Adrenal gland (tissue), 12 donors: ENCODE measurements around the gene CAMK1D. TPM values are rescaled to one million over a fixed set of nuclear protein-coding genes. Genes with fewer than 3 reads are reported as not detected.
A peak's percentile ranks its signal among the peaks of the same experiment; 100 is the strongest.
"Not testable (repeated sequence)": the region's sequence is repeated elsewhere in the genome, so short reads cannot be mapped to it uniquely, and the experiment has no call there.

ENCODE experiments used
- DNase-seq, 7 donors: peaks; one replicate each; pipeline ENCODE4 v3.0.0-alpha.2; 2019 to 2020
- H3K27ac ChIP-seq, 5 donors: fragments of 200-600 bp; sonication (generic) in 4 of 5; 1 replicate in 3 of 5; 2 replicates in 2 of 5; pipeline versions ENCODE4 v1.5.1 to v1.8.0; 2016 to 2020; ENCODE audit warnings: mild to moderate bottlenecking in 1 of 5
- H3K27me3 ChIP-seq: fragments of 200-600 bp; 2 replicates; pipeline ENCODE4 v1.8.0; 2021
- H3K36me3 ChIP-seq, 2 donors: fragments of 200-600 bp; replicated peaks in 1 of 2; 1 replicate in 1 of 2; 2 replicates in 1 of 2; pipeline versions ENCODE4 v1.5.1 to v1.8.0; 2018 to 2022
- H3K4me1 ChIP-seq, 2 donors: fragments of 200-600 bp; replicated peaks in 1 of 2; 1 replicate in 1 of 2; 2 replicates in 1 of 2; pipeline versions ENCODE4 v1.5.1 to v1.8.0; 2018 to 2021
- H3K4me3 ChIP-seq, 4 donors: fragments of 200-600 bp; sonication (generic) in 3 of 4; one replicate each; pipeline ENCODE4 v1.5.1; 2016 to 2018
- H3K9me3 ChIP-seq, 3 donors: fragments of 200-600 bp; sonication (generic) in 1 of 3; replicated peaks in 1 of 3; 1 replicate in 2 of 3; 2 replicates in 1 of 3; pipeline versions ENCODE4 v1.5.1 to v1.8.0; 2016 to 2021
- CTCF ChIP-seq, 6 experiments: fragments of 450-650 bp in 4 of 6; fragments of 200-600 bp in 2 of 6; sonication (generic) in 1 of 6; IDR thresholded peaks; 1 replicate in 5 of 6; 2 replicates in 1 of 6; pipeline versions ENCODE4 v1.5.1 to v1.8.0; 2016 to 2021; ENCODE audit warnings: antibody characterized with exemption in 6 of 6, mild to moderate bottlenecking in 2 of 6, moderate library complexity in 1 of 6
- POLR2A ChIP-seq, 2 donors: fragments of 450-650 bp; IDR thresholded peaks; one replicate each; pipeline ENCODE4 v1.6.1; 2017; ENCODE audit warnings: antibody characterized with exemption in 2 of 2, mild to moderate bottlenecking in 2 of 2, moderate library complexity in 1 of 2
- WGBS, 4 donors: extraction: QIAGEN DNeasy Blood & Tissue Kit in 2 of 4; methylation state at CpG; one replicate each; pipeline versions ENCODE4 v1.1.5 to v1.1.7; 2013 to 2017; 5-methylcytosine and 5-hydroxymethylcytosine counted together
- intact Hi-C, 2 donors: fragments of 100-400 bp; cut with DNase I; formaldehyde crosslinking; loops; one replicate each; pipeline versions ENCODE4 v1.14.1 to v1.15.0; 2022 to 2023
- polyA plus RNA-seq, 3 donors: library from polyadenylated mRNA; stranded (reverse); fragments of 200-250 nt in 2 of 3; fragments of 350-450 nt in 1 of 3; fragmentation: Illumina TruSeq in 1 of 3; extraction: RNeasy Lipid Tissue Mini Kit (QIAGEN cat#74804) in 1 of 3; gene quantifications; one replicate each; pipeline ENCODE4 v1.2.3, GENCODE V29; 2013 to 2014
- total RNA-seq, 9 donors: library from RNA; depleted of rRNA in 4 of 9; stranded (reverse); fragments of >200 nt in 4 of 9; fragments of 120-200 nt in 1 of 9; fragmentation: NEBNext Ultra II Directional in 1 of 9; extraction: Animal tissue kit (Norgen Biotek cat#: 25700) in 1 of 9; gene quantifications; one replicate each; pipeline versions ENCODE4 v1.1.0 to v1.2.4, GENCODE V29; 2013 to 2023
- donor health status: healthy with polysubstance abuse.
- donor health status: Bipolar disorder and iron deficiency.
- donor health status: DM: yes; HTN: yes; CAD: no.
- donor health status: DM: no; HTN: no; CAD: no.
- donor health status: DM: no; HTN: no; CAD: no.
- donor health status: DM: yes; HTN: yes; CAD: no.

The CAMK1D gene
- total and polyA plus RNA-seq, 12 donors: 2.3 to 9.4 (median 6.5) TPM

GRCh38 chr10:12807096-12807755, 457.9 kb downstream of the CAMK1D start:
- Histone ChIP-seq H3K36me3 (no peaks in the 10 kb centered on the region), H3K27me3 (no peaks in the 10 kb centered on the region), H3K27ac (no peak overlapping the region), H3K4me1 (no peaks in the 10 kb centered on the region), H3K4me3 (no peak overlapping the region), H3K9me3 (no peaks in the 10 kb centered on the region)
- 88 to 91% (median 90%) methylated on average over 8 to 10 of the region's 10 CpGs for WGBS, 4 donors
- intact Hi-C loops: no loop called here
- no peak for DNase-seq
- TF ChIP-seq POLR2A (IDR thresholded peaks at IDR 0.05) (no peak), CTCF (IDR thresholded peaks at IDR 0.05) (no peak)

GRCh38 chr10:12808014-12808613, 458.8 kb downstream of the CAMK1D start:
- Histone ChIP-seq H3K27ac (no peak overlapping the region), H3K9me3 (no peaks in the 10 kb centered on the region), H3K4me1 (no peaks in the 10 kb centered on the region), H3K4me3 (no peak overlapping the region), H3K27me3 (no peaks in the 10 kb centered on the region), H3K36me3 (no peaks in the 10 kb centered on the region)
- intact Hi-C loops: no loop called here
- no peak for DNase-seq
- TF ChIP-seq CTCF (IDR thresholded peaks at IDR 0.05) (no peak), POLR2A (IDR thresholded peaks at IDR 0.05) (no peak)
- 94 to 98% (median 95%) methylated on average over 11 of the region's 11 CpGs for WGBS, 4 donors

- H3K4me1 ChIP-seq, DNase-seq, H3K27me3 ChIP-seq, H3K9me3 ChIP-seq, H3K27ac ChIP-seq, H3K4me3 ChIP-seq, intact Hi-C loops, H3K36me3 ChIP-seq: not testable (repeated sequence)
- TF ChIP-seq CTCF (IDR thresholded peaks at IDR 0.05): peak in 2 of 6 experiments; percentile 12 to 22
- WGBS, 4 donors: 95 to 98% (median 96%) methylated on average over 5 to 6 of the region's 6 CpGs
Measured at GRCh38 chr10:12810046-12810445, 460.7 kb downstream of the CAMK1D start.

- 86 to 93% (median 90%) methylated on average over 14 of the region's 14 CpGs for WGBS, 4 donors
- intact Hi-C loops: no loop called here
- DNase-seq: no peak
Measured at GRCh38 chr10:12811826-12812225, 462.5 kb downstream of the CAMK1D start.

More at GRCh38 chr10:12811826-12812225, 462.5 kb downstream of the CAMK1D start:
- no peaks in the 10 kb centered on the region for H3K4me1 ChIP-seq
- H3K27me3 ChIP-seq: no peaks in the 10 kb centered on the region
- no peak overlapping the region for H3K4me3 ChIP-seq
- H3K36me3 ChIP-seq: no peaks in the 10 kb centered on the region
- TF ChIP-seq POLR2A (IDR thresholded peaks at IDR 0.05): no peak
- no peak for TF ChIP-seq CTCF (IDR thresholded peaks at IDR 0.05)
- H3K9me3 ChIP-seq: peaks cover 0 to 4% (median 0%) of the 10 kb centered on the region in 3 donors
- H3K27ac ChIP-seq: no peak overlapping the region
